Fibroblast of peridontal ligament (primary cell): Measurements from ENCODE around the gene POU2AF1.
A peak's percentile ranks its signal among the peaks of the same experiment; 100 is the strongest.

Experiments used
- DNase-seq: peaks from one replicate; pipeline ENCODE4 v3.0.0-alpha.2; 2010; ENCODE audit errors: extremely low read depth

POU2AF1 gene

GRCh38 chr11:111319296-111319695 lies 59.8 kb downstream of the POU2AF1 start:
- no peak for DNase-seq

GRCh38 chr11:111312076-111312475 lies 67.0 kb downstream of the POU2AF1 start:
- DNase-seq = no peak

- DNase-seq = no peak
Measured at GRCh38 chr11:111310723-111311122, 68.4 kb downstream of the POU2AF1 start.

GRCh38 chr11:111310088-111310487 lies 69.0 kb downstream of the POU2AF1 start:
- DNase-seq = no peak

- no peak for DNase-seq
Measured at GRCh38 chr11:111309215-111309915, 69.7 kb downstream of the POU2AF1 start.

GRCh38 chr11:111308140-111308539 lies 70.9 kb downstream of the POU2AF1 start:
- DNase-seq = no peak

- DNase-seq = no peak
Measured at GRCh38 chr11:111307472-111308108, 71.5 kb downstream of the POU2AF1 start.

- no peak for DNase-seq
Measured at GRCh38 chr11:111306321-111306720, 72.8 kb downstream of the POU2AF1 start.

GRCh38 chr11:111305876-111306275 lies 73.2 kb downstream of the POU2AF1 start:
- no peak for DNase-seq

GRCh38 chr11:111305162-111305802 lies 73.8 kb downstream of the POU2AF1 start:
- DNase-seq = no peak

GRCh38 chr11:111303461-111303860 lies 75.6 kb downstream of the POU2AF1 start:
- DNase-seq = peak; percentile 27

GRCh38 chr11:111302298-111302697 lies 76.8 kb downstream of the POU2AF1 start:
- no peak for DNase-seq
